ENCODE data around the gene BACH2. TPM values are rescaled to one million over a fixed set of nuclear protein-coding genes. Genes with fewer than 3 reads are reported as not detected.

Gene BACH2
- total and polyA plus RNA-seq, 2 of the 4 experiments (the other 2 are of a cell fraction) = 1.3 to 1.4 TPM

DNA sequence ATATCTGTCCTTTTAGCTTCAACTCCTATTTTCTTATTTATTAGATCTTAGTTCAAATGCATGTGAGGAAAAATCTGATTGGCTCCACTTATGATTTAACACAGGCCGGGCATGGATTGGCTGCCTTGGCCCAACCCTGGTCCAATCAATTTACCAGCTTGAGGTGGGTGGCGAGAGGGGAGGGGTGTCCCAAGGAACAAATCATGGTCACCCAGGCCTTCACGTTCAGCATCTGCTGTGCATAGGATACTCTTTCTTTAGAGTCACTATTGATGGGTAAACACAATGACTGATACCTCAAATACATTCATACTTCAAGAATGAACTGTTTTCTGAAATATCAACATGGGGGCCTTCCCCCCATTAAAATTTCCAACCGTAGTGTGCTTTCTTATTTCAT lies 14.9 kb upstream of the BACH2 start:
- H2AK5ac ChIP-seq (ENCODE audit: low read depth, low read length) = no peak overlapping the region
- peaks cover 39% of the 10 kb centered on the region for H3K27me3 ChIP-seq (ENCODE audit: control insufficient read depth, insufficient read depth, low read length)
- H2BK120ac ChIP-seq (ENCODE audit: low read depth, low read length) = no peak overlapping the region
- H3K14ac ChIP-seq (replicated peaks; ENCODE audit: low read depth, low read length) = no peak overlapping the region
- H3K4me1 ChIP-seq (ENCODE audit: control insufficient read depth, insufficient read depth, low read length) = no peaks in the 10 kb centered on the region
- in situ Hi-C loops (cut with MboI; ENCODE audit: low sequenced_read_pairs) (no loop called here), dilution Hi-C loops (cut with HindIII; ENCODE audit: low sequenced_read_pairs, unreplicated experiment) (no loop called here), intact Hi-C loops (cut with micrococcal nuclease) (no loop called here)
- H2BK15ac ChIP-seq (ENCODE audit: low read depth, low read length) = no peak overlapping the region
- no peak overlapping the region for H3K56ac ChIP-seq (ENCODE audit: extremely low read depth, insufficient read depth, low read length)
- no peak overlapping the region for H4K91ac ChIP-seq (ENCODE audit: insufficient read depth, low read depth, low read length)
- H4K8ac ChIP-seq (ENCODE audit: low read depth in 2 of 2, low read length in 2 of 2) = no peak overlapping the region
- TF ChIP-seq SMC3 (IDR thresholded peaks at IDR 0.05; ENCODE audit: low read depth, low read length) (no peak), POLR2A (IDR thresholded peaks at IDR 0.05; ENCODE audit: low read depth, low read length) (no peak)
- WGBS, 2 experiments (ENCODE audit: extremely low coverage in 2 of 2, insufficient read length in 1 of 2) = no CpG with 5 or more reads among the region's 4 CpGs
- BruUV-seq (replicated peaks) = no TSS peak
- POLR2A ChIA-PET (ENCODE audit: unreplicated experiment) = no interaction called here
- H3K27ac ChIP-seq (ENCODE audit: insufficient read depth, low read length) = no peak overlapping the region
- H3K4me2 ChIP-seq (ENCODE audit: low read depth, low read length) = no peak overlapping the region
- H3K9ac ChIP-seq (ENCODE audit: low read depth, low read length) = no peak overlapping the region
- H2AK9ac ChIP-seq (replicated peaks; ENCODE audit: low read depth, low read length, poor library complexity) = no peak overlapping the region
- H3K4me3 ChIP-seq (ENCODE audit: insufficient read depth, low read depth, low read length) = no peak overlapping the region
- DNase-seq (no peak), ATAC-seq (ENCODE audit: low read depth) (no peak)
- CTCF ChIA-PET = no interaction called here
- no peaks in the 10 kb centered on the region for H4K20me1 ChIP-seq (ENCODE audit: insufficient read depth, low read length)
- H3K23ac ChIP-seq (ENCODE audit: low read depth, low read length) = no peak overlapping the region
- no peak overlapping the region for H2BK5ac ChIP-seq (ENCODE audit: low read depth, low read length, poor library complexity, severe bottlenecking)
- no peak overlapping the region for H2BK20ac ChIP-seq (ENCODE audit: low read depth, low read length)
- no peaks in the 10 kb centered on the region; the same call in 1 of the 2 replicates for H3K9me1 ChIP-seq (ENCODE audit: insufficient read depth, low read length)
- no peaks in the 10 kb centered on the region for H3K36me3 ChIP-seq (ENCODE audit: control insufficient read depth, insufficient read depth, low read length)
- no peaks in the 10 kb centered on the region for H3K79me1 ChIP-seq (ENCODE audit: low read depth in 1 of 2, low read length in 2 of 2)
- H3K9me3 ChIP-seq (ENCODE audit: control insufficient read depth, insufficient read depth, low read length) = no peaks in the 10 kb centered on the region
- no peak overlapping the region for H3K4ac ChIP-seq (ENCODE audit: low read depth, low read length)
- H2AFZ ChIP-seq (replicated peaks; ENCODE audit: low read length, poor library complexity) = no peak overlapping the region
- no peak overlapping the region for H3K18ac ChIP-seq (ENCODE audit: low read depth, low read length)
- H4K5ac ChIP-seq (ENCODE audit: low read depth, low read length) = no peak overlapping the region
